Kidney epithelial cell (primary cell): Measurements from ENCODE around the gene GALNS. TPM values are rescaled to one million over a fixed set of nuclear protein-coding genes. Genes with fewer than 3 reads are reported as not detected.

Experiments
- DNase-seq: peaks from one replicate; pipeline ENCODE4 v3.0.0-alpha.2; 2010; ENCODE audit warnings: low read depth
- H3K27me3 ChIP-seq: 2 replicates; pipeline ENCODE4 v1.6.0; 2011; ENCODE audit warnings: low read length; ENCODE audit not compliant: control insufficient read depth, insufficient read depth
- H3K36me3 ChIP-seq: 2 replicates; pipeline ENCODE4 v1.5.1; 2011; ENCODE audit warnings: low read length; ENCODE audit not compliant: control insufficient read depth, insufficient read depth
- H3K4me3 ChIP-seq: 2 replicates; pipeline ENCODE4 v1.5.1; 2011; ENCODE audit warnings: low read depth, mild to moderate bottlenecking, control low read depth, low read length
- CTCF ChIP-seq: IDR thresholded peaks from 2 replicates; pipeline ENCODE4 v1.5.1; 2011; ENCODE audit warnings: mild to moderate bottlenecking, moderate library complexity, low read length, control low read depth, inconsistent platforms; ENCODE audit not compliant: insufficient read depth, poor library complexity, severe bottlenecking
- total RNA-seq: library from RNA; depleted of rRNA; stranded (reverse); fragments of >200 nt; gene quantifications from 2 replicates; pipeline ENCODE4 v1.2.3, GENCODE V29; 2015

The GALNS gene
- total RNA-seq, 1 donor from 2014 or later: 23.6 TPM

DNA sequence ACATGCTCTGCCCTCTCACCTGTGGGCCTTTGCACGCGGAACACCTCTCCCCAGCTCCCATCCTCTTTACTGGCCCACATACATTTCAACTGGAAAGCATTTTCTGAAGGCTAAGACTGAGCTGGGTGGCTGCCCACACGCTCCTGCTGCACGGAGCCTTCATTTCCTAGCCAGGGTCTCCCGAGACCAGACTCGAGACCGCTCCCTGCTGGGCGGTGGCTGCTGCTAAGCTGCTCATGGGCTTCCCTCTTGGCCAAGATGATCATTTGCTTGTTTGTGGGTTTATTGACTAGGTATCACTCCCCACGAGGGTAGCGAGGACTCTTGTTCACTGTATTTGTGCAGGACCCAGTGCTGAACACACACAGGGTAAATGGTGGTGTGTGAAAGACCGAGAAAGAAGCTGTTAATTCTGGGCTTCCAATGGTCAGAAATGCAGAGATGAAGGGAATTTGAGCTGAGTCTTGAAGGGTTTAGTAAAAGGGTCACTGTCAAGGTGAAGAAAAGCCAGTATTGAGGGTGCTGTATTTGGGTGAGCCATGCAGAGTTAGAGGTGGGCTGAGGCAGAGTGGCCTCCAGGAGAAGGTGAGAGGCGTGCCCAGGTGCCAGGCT, 1.1 kb upstream of the GALNS start:
- TF ChIP-seq CTCF: peak; percentile 92
- Histone ChIP-seq H3K4me3 (peak overlapping the region; percentile 80), H3K36me3 (peaks cover 3% of the 10 kb centered on the region), H3K27me3 (no peaks in the 10 kb centered on the region)
- DNase-seq: peak; percentile 35

- peaks cover 1% of the 10 kb centered on the region for H3K36me3 ChIP-seq
- no peak for DNase-seq
- no peaks in the 10 kb centered on the region for H3K27me3 ChIP-seq
- peak overlapping the region; percentile 57 for H3K4me3 ChIP-seq
- TF ChIP-seq CTCF: no peak
These were observed 472 bp downstream of the GALNS start for GRCh38 chr16:88856122-88856827.

DNA sequence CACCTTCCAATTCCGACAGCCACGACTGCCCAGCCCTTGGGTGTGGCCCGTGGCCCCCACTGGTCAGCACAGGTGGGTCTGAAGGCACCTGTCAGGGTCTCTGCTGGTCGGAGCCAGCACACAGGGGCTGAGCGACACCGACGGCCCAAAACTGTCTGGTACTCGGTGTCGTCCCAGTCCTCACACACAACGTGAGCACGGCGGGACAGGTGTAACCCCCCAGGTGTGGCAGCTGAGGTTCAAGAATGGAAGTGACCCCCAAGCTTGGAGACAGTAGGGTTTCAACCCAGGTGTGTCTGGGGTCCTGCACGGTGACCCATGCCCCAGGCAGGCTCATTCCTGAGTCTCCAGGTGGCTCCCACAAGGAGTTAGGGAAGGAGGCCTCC, 1.0 kb downstream of the GALNS start:
- H3K36me3 ChIP-seq: no peaks in the 10 kb centered on the region

DNA sequence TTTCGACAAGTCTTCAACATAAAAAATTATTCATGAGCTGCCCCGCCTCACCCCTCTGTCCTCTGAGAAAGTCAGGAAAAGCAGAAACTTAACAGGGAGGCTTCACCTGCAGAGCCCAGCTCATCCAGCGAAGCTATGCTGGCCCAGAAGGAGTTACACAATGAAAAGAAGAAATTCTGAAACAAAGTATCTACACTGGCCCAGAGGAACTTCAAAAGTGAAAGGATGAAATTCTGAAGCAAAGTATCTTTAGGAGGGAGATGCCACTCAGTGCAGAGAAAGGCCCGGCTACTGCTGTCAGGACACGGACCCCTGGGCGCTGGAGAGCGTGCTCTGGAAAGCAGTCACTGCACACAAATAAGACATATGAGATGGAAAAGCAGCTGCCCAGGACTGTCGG, 1.6 kb downstream of the GALNS start:
- Histone ChIP-seq H3K27me3 (no peaks in the 10 kb centered on the region), H3K36me3 (no peaks in the 10 kb centered on the region), H3K4me3 (no peak overlapping the region)
- no peak for DNase-seq
- no peak for TF ChIP-seq CTCF

More for the DNA sequence above, 1.0 kb downstream of the GALNS start:
- Histone ChIP-seq H3K27me3 (no peaks in the 10 kb centered on the region), H3K4me3 (peak overlapping the region; percentile 57)
- no peak for TF ChIP-seq CTCF
- no peak for DNase-seq

DNA sequence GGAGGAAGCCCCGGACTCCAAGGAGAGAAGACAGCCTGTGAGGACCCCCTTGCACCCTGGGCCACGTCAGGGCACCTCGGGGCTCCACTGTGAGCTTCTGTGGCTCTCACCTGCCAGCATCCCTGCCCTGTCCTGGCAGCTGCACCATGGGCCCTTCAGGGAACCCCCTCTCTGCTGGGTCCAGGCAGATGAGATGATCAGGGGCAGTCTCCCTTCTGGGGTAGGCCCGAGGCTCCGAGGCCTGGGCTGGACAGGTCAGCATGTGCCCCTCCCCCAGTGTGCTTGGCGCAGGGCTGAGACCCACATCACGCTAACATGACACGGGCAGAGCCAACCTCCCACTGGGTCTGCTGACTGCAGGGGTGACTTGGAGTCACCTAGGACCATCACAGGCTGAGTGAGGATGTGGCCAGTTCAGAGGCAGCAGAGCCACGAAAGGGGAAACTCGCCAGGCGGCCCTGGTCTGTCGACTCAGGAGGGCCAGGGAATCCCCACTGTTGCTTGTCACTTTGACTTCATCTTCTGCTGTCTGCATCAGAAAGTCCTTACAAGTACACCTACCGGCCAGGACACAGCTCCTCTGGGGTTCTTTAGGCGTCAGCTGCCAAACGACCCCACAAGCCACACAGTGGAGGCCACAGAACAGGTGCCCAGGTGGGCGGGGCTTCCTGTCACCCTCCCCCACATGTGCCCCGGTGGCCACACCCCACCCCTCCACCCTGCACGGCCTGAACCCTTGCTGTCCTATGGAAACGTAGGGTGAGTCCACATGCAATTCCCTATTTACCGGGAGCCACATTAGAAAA, 2.2 kb downstream of the GALNS start:
- TF ChIP-seq CTCF: no peak
- Histone ChIP-seq H3K27me3 (no peaks in the 10 kb centered on the region), H3K4me3 (no peak overlapping the region), H3K36me3 (no peaks in the 10 kb centered on the region)
- DNase-seq: no peak
